K562 (cell line): Measurements from ENCODE around the gene SLC8A1. TPM values are rescaled to one million over a fixed set of nuclear protein-coding genes. Genes with fewer than 3 reads are reported as not detected.

Experiments used
- ARID1B ChIP-seq: fragments of 450-650 bp; IDR thresholded peaks from 2 replicates; pipeline ENCODE4 v1.6.1; 2016; ENCODE audit warnings: antibody characterized with exemption, mild to moderate bottlenecking, inconsistent platforms
- ATF6 ChIP-seq: sonication (generic); formaldehyde crosslinking; IDR thresholded peaks from 2 replicates; pipeline ENCODE4 v1.4.0; 2020; ENCODE audit warnings: mild to moderate bottlenecking, missing genetic modification reagents
- BDP1 ChIP-seq: IDR thresholded peaks from 3 replicates; pipeline ENCODE4 v1.6.1; 2011; ENCODE audit not compliant: insufficient read length, insufficient read depth
- COPS2 ChIP-seq: fragments of 450-650 bp; conservative IDR thresholded peaks from 2 replicates; pipeline ENCODE4 v1.6.1; 2016; ENCODE audit warnings: mild to moderate bottlenecking, moderate library complexity
- CXXC5 ChIP-seq: fragments of 250-450 bp; sonication (Bioruptor Pico); IDR thresholded peaks from 2 replicates; pipeline ENCODE4 v1.8.0; 2022; ENCODE audit warnings: inconsistent platforms, mild to moderate bottlenecking, moderate library complexity
- MCM7 ChIP-seq, 2 experiments: fragments of 450-650 bp; IDR thresholded peaks; 2 replicates each; pipeline ENCODE4 v1.6.1; 2016 to 2018
- NR2C1 ChIP-seq, 2 experiments: fragments of 450-650 bp; IDR thresholded peaks; 2 replicates each; pipeline ENCODE4 v1.6.1; 2017; ENCODE audit warnings: mild to moderate bottlenecking in 2 of 2, antibody characterized with exemption in 1 of 2, inconsistent platforms in 1 of 2, missing compliant biosample characterization in 1 of 2, missing genetic modification characterization in 1 of 2
- PHB2 ChIP-seq: fragments of 450-650 bp; IDR thresholded peaks from 2 replicates; pipeline ENCODE4 v1.6.1; 2017; ENCODE audit warnings: low read depth
- SIN3A ChIP-seq, 2 experiments: fragments of 150-350 bp in 1 of 2; IDR thresholded peaks; 2 replicates each; pipeline ENCODE4 v1.6.1; 2011 to 2016; ENCODE audit warnings: borderline replicate concordance in 2 of 2, low read depth in 2 of 2, low read length in 2 of 2, mild to moderate bottlenecking in 2 of 2, moderate library complexity in 2 of 2; ENCODE audit not compliant: control insufficient read depth in 1 of 2
- SPI1 ChIP-seq: IDR thresholded peaks from 2 replicates; pipeline ENCODE4 v1.6.1; 2011; ENCODE audit warnings: low read depth, low read length, control low read depth, borderline replicate concordance
- SRSF1 ChIP-seq: fragments of 200-400 bp; formaldehyde crosslinking; IDR thresholded peaks from 2 replicates; pipeline ENCODE4 v1.6.1; 2017; ENCODE audit warnings: mild to moderate bottlenecking, low read depth, low read length, moderate library complexity
- TFAM ChIP-seq: fragments of 250-450 bp; sonication (Bioruptor Pico); conservative IDR thresholded peaks from 2 replicates; pipeline ENCODE4 v1.5.0; 2021; ENCODE audit warnings: mild to moderate bottlenecking, moderate library complexity
- ZNF197 ChIP-seq: fragments of 200-800 bp; sonication (Bioruptor generic); IDR thresholded peaks from 2 replicates; pipeline ENCODE4 v1.6.1; 2016; ENCODE audit warnings: low read depth, missing genetic modification characterization, missing compliant biosample characterization
- ZNF324 ChIP-seq: fragments of 250-450 bp; sonication (Bioruptor Pico); IDR thresholded peaks from 2 replicates; pipeline ENCODE4 v1.4.0; 2020; ENCODE audit warnings: mild to moderate bottlenecking
- polyA plus RNA-seq, 8 experiments: library from polyadenylated mRNA; depleted of rRNA in 4 of 8; stranded (reverse) in 5 of 8; unstranded in 3 of 8; fragments of >200 nt; fragmentation: Nextera tagmentation in 2 of 8; fragmentation: Illumina TruSeq in 1 of 8; extraction: Ambion mirVana in 2 of 8; extraction: Trizol in 1 of 8; gene quantifications; 2 replicates each; pipeline versions ENCODE4 v1.2.1 to v1.2.3, GENCODE V29; 2011 to 2014; ENCODE audit warnings: inconsistent platforms in 1 of 8, missing spikeins in 1 of 8
- total RNA-seq, 7 experiments: library from RNA; depleted of rRNA in 6 of 7; stranded (reverse); fragments of >200 nt in 6 of 7; fragmentation: Illumina TruSeq in 2 of 7; extraction: Trizol in 2 of 7; gene quantifications; 2 replicates each; pipeline versions ENCODE4 v1.2.1 to v1.2.3, GENCODE V29; 2011 to 2021; ENCODE audit warnings: low replicate concordance in 1 of 7

SLC8A1 gene
- total and polyA plus RNA-seq, 9 of the 15 experiments (the other 6 are each of a cell fraction or from before 2014, with no cell fraction given) = not detected

DNA sequence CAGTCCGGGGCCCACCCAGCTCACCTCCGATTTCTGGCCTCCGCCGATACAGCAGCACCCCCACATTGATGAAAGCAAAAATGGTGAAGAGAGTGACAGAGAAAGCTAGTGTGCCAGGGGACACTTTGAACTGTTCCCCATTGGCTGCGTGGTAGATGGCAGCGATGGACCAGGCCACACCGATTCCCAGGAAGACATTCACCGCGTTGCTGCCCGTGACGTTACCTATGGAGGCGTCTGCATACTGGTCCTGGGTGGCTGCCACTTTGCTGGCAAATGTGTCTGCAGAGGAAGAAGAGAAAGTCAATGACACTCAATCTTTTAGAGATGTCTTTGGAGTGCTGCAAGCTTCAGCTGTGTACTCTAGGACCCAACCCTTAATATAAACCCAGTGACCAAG, 336.5 kb downstream of the SLC8A1 start (continued):
- no peak for TF ChIP-seq CXXC5 (CRISPR knock-in tag)
- no peak for TF ChIP-seq SRSF1
- no peak for TF ChIP-seq SPI1
- TF ChIP-seq TFAM (CRISPR knock-in tag) = no peak
- TF ChIP-seq MCM7 (IDR thresholded peaks at IDR 0.05) = no peak
- TF ChIP-seq BDP1 = no peak
- no peak for TF ChIP-seq ZNF197 (CRISPR knock-in tag)
- TF ChIP-seq ZNF324 (CRISPR knock-in tag) = no peak
- TF ChIP-seq COPS2 = no peak
- no peak for TF ChIP-seq NR2C1 (IDR thresholded peaks at IDR 0.05)
- no peak for TF ChIP-seq NR2C1 (tag; IDR thresholded peaks at IDR 0.05)
- TF ChIP-seq PHB2 = no peak
- TF ChIP-seq ARID1B = no peak
- no peak for TF ChIP-seq ATF6 (CRISPR knock-in tag)
- no peak for TF ChIP-seq SIN3A (IDR thresholded peaks at IDR 0.05; ENCODE audit: borderline replicate concordance in 2 of 2, control insufficient read depth in 1 of 2, low read depth in 2 of 2, low read length in 2 of 2)
